HepG2 (cell line): Measurements from ENCODE around the gene SWSAP1. TPM values are rescaled to one million over a fixed set of nuclear protein-coding genes. Genes with fewer than 3 reads are reported as not detected.

Experiments
- ATAC-seq: fragments of 200-7000 bp; cut with Tn5 transposase; 3 replicates; pipeline ENCODE4 v1.9.1; 2020; ENCODE audit warnings: mild to moderate bottlenecking, moderate library complexity
- BruUV-seq: library from RNA; stranded (reverse); fragments of 400-500 nt; replicated peaks from 2 replicates; lab custom pipeline; 2021; lab: Mats Ljungman, UMichigan
- CTCF ChIA-PET: fragments of 300-600 bp; formaldehyde crosslinking; extraction: SDS; loops from one replicate; lab custom pipeline; 2021; ENCODE audit warnings: low total read pairs, inconsistent platforms, low intra/inter-chr PET ratio; lab: Yijun Ruan, JAX
- POLR2A ChIA-PET: fragments of 350-600 bp; sonication (Branson Sonifier 250); formaldehyde crosslinking; loops from one replicate; lab custom pipeline; 2020; ENCODE audit warnings: antibody characterized with exemption, inconsistent platforms; lab: Yijun Ruan, JAX
- DNase-seq: peaks from one replicate; pipeline ENCODE4 v3.0.0-alpha.2; 2015; ENCODE audit warnings: low spot score
- FAIRE-seq: peaks from 3 replicates; lab custom pipeline; 2011; peaks lifted over from hg19 to GRCh38; lab: Jason Lieb, UNC
- H2AFZ ChIP-seq: one replicate; pipeline ENCODE4 v1.6.1; 2011; ENCODE audit warnings: low read length, inconsistent platforms
- H3K27ac ChIP-seq: fragments of 300-600 bp; 3 replicates; pipeline ENCODE4 v1.8.0; 2011; ENCODE audit warnings: mixed run types, mild to moderate bottlenecking, mixed read lengths, low read length, inconsistent platforms; ENCODE audit not compliant: insufficient read depth; ENCODE audit errors: extremely low read length
- H3K27me3 ChIP-seq, 2 experiments: fragments of 200-600 bp in 1 of 2; 2 replicates in 1 of 2; 3 replicates in 1 of 2; pipeline versions ENCODE4 v1.6.0 to v1.8.0; 2011; ENCODE audit warnings: low read length in 2 of 2, mild to moderate bottlenecking in 2 of 2, moderate library complexity in 2 of 2, inconsistent platforms in 1 of 2; ENCODE audit not compliant: insufficient read depth in 2 of 2, control insufficient read depth in 1 of 2
- H3K36me3 ChIP-seq, 2 experiments: fragments of 200-600 bp in 1 of 2; replicated peaks in 1 of 2; 2 replicates in 1 of 2; 3 replicates in 1 of 2; pipeline versions ENCODE4 v1.5.1 to v1.8.0; 2011; ENCODE audit warnings: low read length in 2 of 2, inconsistent platforms in 1 of 2; ENCODE audit not compliant: insufficient read depth in 2 of 2, control insufficient read depth in 1 of 2
- H3K4me1 ChIP-seq: 2 replicates; pipeline ENCODE4 v1.5.1; 2012; ENCODE audit warnings: low read length, inconsistent platforms; ENCODE audit not compliant: insufficient read depth
- H3K4me2 ChIP-seq: 2 replicates; pipeline ENCODE4 v1.6.0; 2011; ENCODE audit warnings: low read depth, low read length, inconsistent platforms
- H3K4me3 ChIP-seq, 3 experiments: fragments of 200-600 bp in 1 of 3; sonication (generic), shearing (Covaris generic) in 1 of 3; replicated peaks in 1 of 3; 2 replicates each; pipeline ENCODE4 v1.5.1; 2011 to 2016; ENCODE audit warnings: low read length in 3 of 3, inconsistent platforms in 2 of 3, low read depth in 2 of 3, mild to moderate bottlenecking in 2 of 3, control low read depth in 1 of 3, mixed read lengths in 1 of 3; ENCODE audit not compliant: insufficient read depth in 1 of 3
- H3K79me2 ChIP-seq: one replicate; pipeline ENCODE4 v1.6.1; 2011; ENCODE audit warnings: low read length, inconsistent platforms; ENCODE audit not compliant: insufficient read depth
- H3K9ac ChIP-seq: 2 replicates; pipeline ENCODE4 v1.6.0; 2011; ENCODE audit warnings: mild to moderate bottlenecking, low read depth, low read length, inconsistent platforms; ENCODE audit not compliant: insufficient read depth
- H3K9me3 ChIP-seq: 2 replicates; pipeline ENCODE4 v1.5.1; 2012; ENCODE audit warnings: mild to moderate bottlenecking, low read length
- H4K20me1 ChIP-seq: 2 replicates; pipeline ENCODE4 v1.6.0; 2011; ENCODE audit warnings: inconsistent platforms, mild to moderate bottlenecking, low read length, moderate library complexity; ENCODE audit not compliant: insufficient read depth
- AKNA ChIP-seq: sonication (generic); formaldehyde crosslinking; IDR thresholded peaks from 2 replicates; pipeline ENCODE4 v1.4.0; 2020; ENCODE audit warnings: missing genetic modification reagents, borderline replicate concordance
- ELF1 ChIP-seq: sonication (generic); formaldehyde crosslinking; IDR thresholded peaks from 2 replicates; pipeline ENCODE4 v1.4.0; 2020; ENCODE audit warnings: missing genetic modification reagents
- ELF4 ChIP-seq: sonication (generic); formaldehyde crosslinking; IDR thresholded peaks from 2 replicates; pipeline ENCODE4 v1.5.0; 2020; ENCODE audit warnings: missing genetic modification reagents, mild to moderate bottlenecking, moderate library complexity, borderline replicate concordance
- FOXO4 ChIP-seq: sonication (generic); formaldehyde crosslinking; conservative IDR thresholded peaks from 2 replicates; pipeline ENCODE4 v1.8.1; 2023; ENCODE audit warnings: missing genetic modification reagents
- HMG20A ChIP-seq: IDR thresholded peaks from 2 replicates; pipeline ENCODE4 v1.6.1; 2016; ENCODE audit warnings: borderline replicate concordance
- HNRNPK ChIP-seq: fragments of 200-400 bp; formaldehyde crosslinking; IDR thresholded peaks from 2 replicates; pipeline ENCODE4 v1.6.1; 2018; ENCODE audit warnings: low read length, low read depth, moderate library complexity, mild to moderate bottlenecking; ENCODE audit not compliant: poor library complexity, severe bottlenecking
- KAT8 ChIP-seq: IDR thresholded peaks from 2 replicates; pipeline ENCODE4 v1.6.1; 2016; ENCODE audit warnings: missing genetic modification reagents, missing compliant biosample characterization
- KLF16 ChIP-seq, 2 experiments: sonication (generic) in 1 of 2; formaldehyde crosslinking in 1 of 2; IDR thresholded peaks; 2 replicates each; pipeline versions ENCODE4 v1.6.1 to v1.8.0; 2016 to 2023; ENCODE audit warnings: missing genetic modification reagents in 2 of 2, missing compliant biosample characterization in 1 of 2
- MAF1 ChIP-seq: sonication (generic); formaldehyde crosslinking; IDR thresholded peaks from 2 replicates; pipeline ENCODE4 v1.5.0; 2020; ENCODE audit warnings: missing genetic modification reagents, borderline replicate concordance
- MTF2 ChIP-seq: sonication (generic); formaldehyde crosslinking; IDR thresholded peaks from 2 replicates; pipeline ENCODE4 v1.5.0; 2020; ENCODE audit warnings: missing genetic modification reagents, borderline replicate concordance
- NFATC3 ChIP-seq: sonication (generic); formaldehyde crosslinking; IDR thresholded peaks from 2 replicates; pipeline ENCODE4 v1.5.1; 2020; ENCODE audit warnings: mild to moderate bottlenecking, missing genetic modification reagents
- NFYB ChIP-seq: sonication (generic); formaldehyde crosslinking; IDR thresholded peaks from 2 replicates; pipeline ENCODE4 v1.4.0; 2020; ENCODE audit warnings: missing genetic modification reagents
- NR1H2 ChIP-seq: sonication (generic); formaldehyde crosslinking; IDR thresholded peaks from 2 replicates; pipeline ENCODE4 v1.8.1; 2022; ENCODE audit warnings: low read depth, missing genetic modification reagents, borderline replicate concordance
- POLR2A ChIP-seq, 2 experiments: IDR thresholded peaks; 2 replicates each; pipeline ENCODE4 v1.6.1; 2011; ENCODE audit warnings: low read depth in 2 of 2, low read length in 2 of 2, mild to moderate bottlenecking in 1 of 2, moderate library complexity in 1 of 2; ENCODE audit not compliant: insufficient read depth in 1 of 2
- POLR2AphosphoS2 ChIP-seq: IDR thresholded peaks from 2 replicates; pipeline ENCODE4 v1.6.1; 2011; ENCODE audit warnings: low read depth, low read length, improper control_type of control experiment
- POLR2AphosphoS5 ChIP-seq: IDR thresholded peaks from 2 replicates; pipeline ENCODE4 v1.6.1; 2012; ENCODE audit warnings: low read depth, low read length
- SMAD3 ChIP-seq: sonication (generic); formaldehyde crosslinking; IDR thresholded peaks from 2 replicates; pipeline ENCODE4 v1.4.0; 2020; ENCODE audit warnings: missing genetic modification reagents
- SMARCE1 ChIP-seq: fragments of 450-650 bp; IDR thresholded peaks from 2 replicates; pipeline ENCODE4 v1.6.1; 2017; ENCODE audit warnings: borderline replicate concordance
- SOX6 ChIP-seq, 2 experiments: fragments of 450-650 bp in 1 of 2; sonication (generic) in 1 of 2; formaldehyde crosslinking in 1 of 2; IDR thresholded peaks; 2 replicates each; pipeline versions ENCODE4 v1.4.0 to v1.6.1; 2017 to 2020; ENCODE audit warnings: antibody characterized with exemption in 1 of 2, mild to moderate bottlenecking in 1 of 2, missing genetic modification reagents in 1 of 2
- ZMYM4 ChIP-seq: sonication (generic); formaldehyde crosslinking; IDR thresholded peaks from 2 replicates; pipeline ENCODE4 v1.8.1; 2023; ENCODE audit warnings: mild to moderate bottlenecking, missing genetic modification reagents
- ZNF660 ChIP-seq: sonication (generic); formaldehyde crosslinking; IDR thresholded peaks from 2 replicates; pipeline ENCODE4 v1.5.1; 2020; ENCODE audit warnings: mild to moderate bottlenecking, low read depth, missing genetic modification reagents, borderline replicate concordance
- in situ Hi-C: cut with HindIII; loops from 2 replicates; pipeline ENCODE4 v1.10.0; 2017; ENCODE audit warnings: low pct_unique_long_range_greater_than_20kb; ENCODE audit not compliant: extremely low pct_ligation_motif_present
- intact Hi-C: fragments of 100-400 bp; cut with micrococcal nuclease; formaldehyde crosslinking; loops from one replicate; pipeline ENCODE4 v1.10.0; 2022; ENCODE audit not compliant: unreplicated experiment
- polyA plus RNA-seq, 8 experiments: library from polyadenylated mRNA; depleted of rRNA in 3 of 8; stranded (reverse) in 7 of 8; unstranded in 1 of 8; fragments of >200 nt; fragmentation: Illumina TruSeq in 4 of 8; extraction: Trizol in 4 of 8; gene quantifications; 2 replicates each; pipeline versions ENCODE4 v1.2.1 to v1.2.3, GENCODE V29; 2011 to 2016; ENCODE audit warnings: low read depth in 4 of 8, missing spikeins in 1 of 8, mixed read lengths in 1 of 8; ENCODE audit not compliant: insufficient read depth in 1 of 8
- total RNA-seq, 5 experiments: library from RNA; depleted of rRNA; stranded (reverse); fragments of >200 nt; fragmentation: Illumina TruSeq; extraction: Trizol; gene quantifications; 2 replicates each; pipeline ENCODE4 v1.2.3, GENCODE V29; 2016; ENCODE audit warnings: low read depth in 1 of 5

SWSAP1 gene
- total and polyA plus RNA-seq, 2 of the 13 experiments (the other 11 are each of a cell fraction or from before 2014, with no cell fraction given), result 2.7 to 3.3 TPM

- Histone ChIP-seq H3K27me3 (no peaks in the 10 kb centered on the region; a peak in 1 of 5 replicates), H4K20me1 (no peaks in the 10 kb centered on the region), H3K4me2 (peak overlapping the region; percentile 13; the same call in 1 of the 2 replicates), H3K9ac (no peak overlapping the region), H3K36me3 (no peaks in the 10 kb centered on the region), H3K9me3 (no peaks in the 10 kb centered on the region), H2AFZ (no peak overlapping the region), H3K4me3 (no peak overlapping the region), H3K27ac (no peak overlapping the region), H3K79me2 (peaks cover 12% of the 10 kb centered on the region), H3K4me1 (peaks cover 52% of the 10 kb centered on the region)
- ATAC-seq (no peak), FAIRE-seq (no peak), DNase-seq (no peak)
- in situ Hi-C loops (no loop called here), intact Hi-C loops (no loop called here)
- CTCF ChIA-PET, result no interaction called here
- BruUV-seq, result no TSS peak
- POLR2A ChIA-PET, result interaction anchor here (0.7 to 1.4 kb wide), 7 partner anchors 31 to 436 kb away, joined by 3 to 6 read pairs (median 3); partner anchors contain the start of genes ANGPTL8, CCDC159, ODAD3 and PRKCSH
- TF ChIP-seq SMAD3, result no peak
- no peak for TF ChIP-seq POLR2AphosphoS2
- no peak for TF ChIP-seq MAF1 (CRISPR knock-in tag)
- TF ChIP-seq ELF4 (CRISPR knock-in tag), result no peak
- peak; percentile 9; the same call in 1 of the 2 replicates for TF ChIP-seq ELF1 (CRISPR knock-in tag)
- TF ChIP-seq ZMYM4 (CRISPR knock-in tag), result 0 out of 2 replicates have a peak, but pooled peaks have one; percentile 11
- TF ChIP-seq SOX6 (IDR thresholded peaks at IDR 0.05), result no peak
- TF ChIP-seq SOX6 (CRISPR knock-in tag; IDR thresholded peaks at IDR 0.05), result no peak
- TF ChIP-seq ZNF660 (CRISPR knock-in tag), result no peak
- no peak for TF ChIP-seq SMARCE1
- no peak for TF ChIP-seq AKNA (CRISPR knock-in tag)
- no peak for TF ChIP-seq NR1H2 (CRISPR knock-in tag)
- TF ChIP-seq POLR2A (IDR thresholded peaks at IDR 0.05; ENCODE audit: insufficient read depth in 1 of 2, low read depth in 2 of 2, low read length in 2 of 2), result 0 out of 4 replicates have a peak, but pooled peaks of 1 of the 2 experiments have one; percentile 19
- TF ChIP-seq NFATC3 (CRISPR knock-in tag), result no peak
- TF ChIP-seq KLF16 (CRISPR knock-in tag; IDR thresholded peaks at IDR 0.05), result no peak
- TF ChIP-seq POLR2AphosphoS5, result peak; percentile 32; the same call in 1 of the 2 replicates
- peak; percentile 75 for TF ChIP-seq KAT8 (CRISPR knock-in tag)
- no peak for TF ChIP-seq MTF2 (CRISPR knock-in tag)
- TF ChIP-seq HNRNPK, result no peak
- TF ChIP-seq HMG20A (CRISPR knock-in tag), result no peak
- peak; percentile 62 for TF ChIP-seq NFYB (CRISPR knock-in tag)
- no peak for TF ChIP-seq FOXO4 (CRISPR knock-in tag)
Measured at GRCh38 chr19:11377237-11377636, 2.8 kb downstream of the SWSAP1 start.
